HG03095 (cell line): Measurements from ENCODE around the gene CHGA.

Source experiments
- ATAC-seq: cut with Tn5 transposase; IDR thresholded peaks from one replicate; pipeline ENCODE4 v1.9.1; 2021; ENCODE audit warnings: moderate library complexity; ENCODE audit not compliant: unreplicated experiment

The CHGA gene

DNA sequence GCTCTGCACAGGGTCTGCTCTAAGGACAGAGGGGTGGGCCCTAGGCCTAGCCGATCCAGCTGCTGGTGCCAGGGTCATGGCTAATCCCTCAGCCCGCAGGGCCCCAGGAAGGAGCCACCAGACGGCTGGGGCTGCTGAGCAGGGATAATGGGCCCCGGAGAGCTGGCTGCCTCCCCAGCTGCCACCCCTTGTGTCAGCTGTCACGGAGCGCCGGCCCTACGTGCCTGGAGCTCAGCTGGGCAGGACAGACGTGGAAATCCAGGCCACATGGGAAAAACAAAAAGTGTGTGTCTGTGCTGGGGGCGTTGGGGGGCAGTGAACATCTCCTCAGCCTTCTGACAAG, 36.2 kb downstream of the CHGA start:
- no peak for ATAC-seq

DNA sequence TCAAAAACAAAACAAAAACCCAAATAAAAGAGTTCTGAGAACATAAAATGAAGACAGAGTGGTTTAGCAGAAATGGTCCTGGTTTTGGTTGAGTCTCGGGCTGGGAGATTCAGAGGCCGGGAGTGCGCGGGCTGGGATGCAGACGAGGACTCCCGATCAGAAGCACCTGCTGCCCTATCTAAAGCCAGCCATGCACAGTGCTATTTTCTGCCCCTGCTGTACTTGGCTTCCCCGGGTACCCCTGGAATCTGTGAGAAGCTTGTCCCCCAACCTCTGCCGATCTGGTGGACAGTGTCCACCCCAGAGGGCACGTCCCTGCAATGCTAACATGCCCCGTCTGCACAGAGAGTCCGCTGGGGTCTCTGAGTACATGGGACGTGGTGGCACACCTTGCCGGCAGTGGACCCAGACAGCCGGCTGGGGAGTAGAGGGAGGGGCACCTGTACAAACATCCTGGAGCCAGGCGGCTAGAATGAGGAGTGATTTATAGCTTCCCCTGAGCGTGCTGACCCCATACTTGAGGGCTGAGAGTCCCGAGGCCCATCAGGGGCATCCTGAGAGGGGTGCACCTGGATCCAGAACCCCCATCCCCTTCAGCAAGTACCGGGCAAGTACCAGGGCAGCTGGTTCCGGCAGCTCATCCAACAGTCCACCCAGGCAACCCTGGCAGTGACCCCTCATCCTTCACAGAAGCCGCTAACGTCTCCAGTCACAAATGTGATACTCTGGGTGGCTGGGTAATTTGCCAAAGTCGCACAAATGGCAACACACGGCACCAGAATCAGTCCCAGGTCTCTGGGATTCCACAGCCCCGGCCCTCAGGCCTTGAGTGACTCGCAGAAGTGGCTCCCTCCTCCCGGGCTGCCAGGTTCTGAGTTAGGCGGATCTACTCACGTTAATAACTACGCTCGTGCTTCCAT, 37.1 kb downstream of the CHGA start:
- no peak for ATAC-seq

DNA sequence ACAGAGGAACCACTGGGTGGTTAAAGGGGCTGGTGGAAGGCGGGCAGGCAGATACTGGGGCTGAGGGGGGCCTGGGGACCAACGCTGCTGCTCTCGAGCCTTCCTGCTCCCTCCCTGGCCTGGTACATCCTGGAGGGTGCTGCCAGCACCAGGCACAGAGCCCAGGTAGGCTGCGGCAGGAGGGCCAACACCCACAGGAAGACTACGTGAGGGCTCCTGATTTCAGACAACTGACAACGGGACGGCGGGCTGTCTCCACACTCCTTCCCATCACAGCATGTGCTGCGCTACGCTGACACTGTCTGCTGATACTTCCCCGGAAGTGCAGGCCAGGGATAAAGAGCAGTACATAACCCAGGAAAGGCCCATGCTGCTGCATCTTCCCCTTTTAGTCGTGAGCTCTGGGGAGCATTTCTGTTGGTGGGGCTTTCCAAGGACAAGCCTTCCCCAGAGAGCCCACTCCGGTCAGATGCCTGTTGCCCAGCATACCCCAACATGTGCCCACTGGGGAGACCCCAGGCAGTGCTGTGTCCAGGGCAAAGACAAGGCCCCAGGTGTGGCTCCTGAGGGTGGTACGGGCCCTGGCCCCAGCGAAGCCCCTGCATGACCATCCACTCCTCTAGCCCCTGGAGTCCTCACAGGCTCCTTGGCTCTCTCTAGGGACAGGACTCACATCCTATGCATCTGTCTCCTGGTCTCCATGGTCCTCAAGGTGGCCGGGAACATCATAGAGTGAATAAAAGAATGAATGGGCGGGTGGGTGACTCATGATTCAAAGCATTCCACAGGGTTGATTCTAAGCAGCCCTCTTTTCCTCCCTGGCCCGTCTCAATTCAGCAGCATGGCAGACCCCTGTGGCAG, 38.0 kb downstream of the CHGA start:
- ATAC-seq = no peak

DNA sequence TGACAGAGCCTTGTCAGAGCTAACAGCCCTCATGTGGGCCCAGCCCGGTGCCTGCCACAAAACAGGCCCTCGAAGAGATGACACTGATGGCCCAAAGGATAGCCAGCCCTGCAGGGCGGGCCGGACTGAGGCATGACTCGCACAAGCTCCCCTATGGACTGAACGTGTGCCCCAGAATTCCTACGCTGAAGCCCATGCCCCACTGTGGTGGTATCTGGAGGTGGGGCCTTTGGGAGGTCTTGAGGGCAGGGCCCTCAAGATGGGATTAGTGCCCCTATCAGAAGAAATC, 38.6 kb downstream of the CHGA start:
- ATAC-seq = no peak

DNA sequence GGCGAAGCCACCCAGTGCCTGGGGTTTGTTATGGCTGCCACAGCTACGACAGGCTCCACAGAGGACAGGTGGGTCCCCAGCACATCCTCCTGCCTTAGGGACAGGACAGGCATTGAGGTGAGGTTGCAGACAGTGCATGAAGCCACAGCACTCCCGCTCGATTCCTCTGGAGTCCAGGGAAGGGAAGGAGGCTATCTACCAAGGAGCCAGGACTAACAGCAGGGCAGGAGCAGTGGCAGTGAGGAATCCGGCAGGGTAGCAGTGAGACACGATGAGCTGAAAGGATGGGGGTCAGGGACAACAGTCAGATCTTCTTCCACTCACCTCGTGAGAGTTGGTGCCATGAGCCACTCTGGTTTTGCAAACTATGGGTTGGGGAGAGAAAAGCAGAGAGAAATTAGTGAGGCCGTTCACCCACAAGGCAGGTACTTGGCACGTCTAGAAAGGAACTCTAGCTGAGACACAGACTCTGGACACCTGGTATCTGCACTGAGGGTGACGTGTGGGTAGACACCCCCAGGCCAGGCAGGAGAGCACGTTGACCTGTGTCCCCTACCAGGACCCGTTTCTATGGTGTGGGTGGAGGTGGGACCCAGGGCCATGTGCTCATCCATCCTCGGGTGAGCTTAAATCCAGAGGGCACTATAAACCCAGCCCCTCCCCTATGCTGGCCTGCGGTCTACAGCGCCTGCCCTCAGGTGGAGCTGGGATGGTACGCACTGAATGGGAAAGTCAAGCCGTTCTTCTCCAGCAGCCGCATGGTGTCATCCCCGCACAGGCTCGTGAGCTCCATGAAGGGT, 39.3 kb downstream of the CHGA start:
- no peak for ATAC-seq

DNA sequence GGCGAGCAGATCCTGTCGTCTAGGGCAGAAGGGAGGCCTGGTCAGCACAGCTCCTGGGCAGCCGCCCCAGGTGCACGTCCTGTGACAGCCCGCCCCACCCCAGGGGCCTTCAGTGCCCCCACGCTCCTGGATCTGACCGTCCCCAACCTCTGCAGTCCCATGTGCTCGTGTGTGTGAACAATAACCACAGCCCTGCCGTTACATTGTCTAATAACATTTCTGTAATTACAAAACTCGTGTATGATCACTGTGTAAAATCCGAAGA, 39.8 kb downstream of the CHGA start:
- ATAC-seq = no peak

DNA sequence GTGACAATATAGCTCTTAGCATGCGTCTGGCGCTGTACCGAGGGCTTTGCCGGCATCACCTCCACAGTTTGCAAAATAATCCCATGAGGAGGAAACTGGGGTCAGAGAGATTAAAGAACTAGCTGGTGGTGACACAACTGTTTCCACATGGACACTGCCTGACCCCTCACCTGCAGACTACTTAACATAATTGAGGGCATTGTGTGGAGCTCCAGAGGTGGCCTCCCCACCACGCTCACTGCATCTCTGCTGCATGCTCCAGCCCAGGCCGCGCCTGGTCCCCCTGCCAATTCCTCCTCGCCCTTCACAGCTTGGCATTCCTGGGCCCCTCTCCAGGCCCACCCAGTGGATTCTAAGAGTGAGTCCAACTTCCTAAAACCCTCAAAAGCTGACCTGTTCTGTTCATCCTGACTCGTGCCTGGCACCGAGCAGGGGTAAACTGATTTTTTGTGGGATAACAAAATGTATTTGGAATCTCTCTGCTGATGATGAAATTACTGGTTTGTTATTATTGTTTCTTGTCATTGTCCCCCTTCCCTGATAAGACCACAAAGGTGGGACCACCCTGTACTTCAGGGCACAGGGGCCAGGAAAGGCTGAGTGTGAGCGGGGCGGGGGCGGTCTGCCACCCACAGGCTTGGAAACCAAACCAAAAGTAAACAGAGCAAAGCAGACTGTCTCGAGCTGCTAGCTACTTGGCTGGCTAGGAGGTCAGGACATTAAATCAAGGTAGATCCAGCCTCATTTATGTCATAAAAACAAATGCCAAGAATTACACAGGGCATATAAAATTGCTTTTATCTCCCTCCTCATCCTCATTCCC, 40.6 kb downstream of the CHGA start:
- ATAC-seq = no peak

DNA sequence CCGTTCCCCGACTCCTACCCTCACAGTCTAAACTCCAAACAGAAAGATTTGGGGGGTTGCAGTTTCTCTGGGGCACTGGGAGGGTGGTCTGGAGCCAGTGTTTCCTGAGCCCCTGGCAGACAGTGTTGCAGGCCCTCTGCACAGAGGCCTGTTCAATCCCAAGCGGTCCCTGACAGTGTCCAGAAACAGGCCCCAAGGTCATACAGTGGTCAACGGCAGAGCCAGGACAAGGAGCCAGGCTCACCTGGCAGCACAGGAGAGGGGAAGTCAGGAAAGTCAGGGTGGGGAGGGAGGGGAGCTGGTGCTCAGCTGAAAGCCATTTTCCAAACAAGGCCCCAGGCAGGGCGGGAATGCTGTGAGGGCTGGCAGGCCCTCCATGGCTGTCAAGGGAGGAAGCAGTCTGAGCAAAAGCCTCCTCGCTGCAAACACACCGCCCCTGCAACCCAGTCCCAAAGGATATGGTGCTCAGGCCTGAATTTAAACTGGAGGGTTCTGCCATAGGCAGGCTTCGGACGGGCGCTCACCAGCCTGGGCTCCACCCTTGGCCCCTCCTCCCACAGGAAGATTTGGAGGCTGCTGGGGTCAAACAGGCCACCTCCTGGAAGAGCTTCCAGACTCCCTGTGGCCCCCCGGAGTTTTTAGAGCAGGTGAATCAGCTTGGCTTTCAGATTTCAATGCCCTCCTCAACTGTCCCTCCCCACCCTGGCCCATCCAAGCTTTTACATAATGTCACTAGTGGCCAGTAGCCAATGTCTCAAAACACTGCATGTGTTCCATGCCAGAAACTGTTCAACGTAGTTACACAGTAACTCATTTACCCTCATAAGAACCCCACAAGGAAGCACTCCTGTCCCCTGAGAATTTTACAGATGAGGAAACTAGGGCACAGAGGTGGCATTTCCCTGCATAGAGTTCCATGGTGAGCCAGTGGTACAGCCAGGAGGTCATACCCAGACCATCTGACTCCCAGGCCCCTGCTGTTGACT, 41.5 kb downstream of the CHGA start:
- no peak for ATAC-seq

DNA sequence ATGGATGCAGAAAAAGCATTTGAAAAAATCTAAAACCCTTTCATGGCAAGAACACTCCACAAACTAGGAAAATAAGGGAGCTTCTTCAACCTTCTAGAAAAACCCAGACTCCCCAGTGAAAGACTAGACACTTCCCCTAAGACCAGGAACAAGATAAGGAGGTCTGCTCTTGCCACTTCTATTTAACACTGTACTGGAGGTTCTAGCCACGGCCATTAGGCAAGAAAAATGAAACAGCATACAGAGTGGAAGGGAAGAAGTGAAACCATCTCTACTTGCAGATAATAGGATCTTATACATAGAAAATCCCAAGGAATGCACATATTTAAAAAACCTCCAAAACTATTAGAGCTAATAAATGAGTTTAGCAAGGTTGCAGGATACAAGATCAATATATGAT, 42.3 kb downstream of the CHGA start:
- no peak for ATAC-seq

DNA sequence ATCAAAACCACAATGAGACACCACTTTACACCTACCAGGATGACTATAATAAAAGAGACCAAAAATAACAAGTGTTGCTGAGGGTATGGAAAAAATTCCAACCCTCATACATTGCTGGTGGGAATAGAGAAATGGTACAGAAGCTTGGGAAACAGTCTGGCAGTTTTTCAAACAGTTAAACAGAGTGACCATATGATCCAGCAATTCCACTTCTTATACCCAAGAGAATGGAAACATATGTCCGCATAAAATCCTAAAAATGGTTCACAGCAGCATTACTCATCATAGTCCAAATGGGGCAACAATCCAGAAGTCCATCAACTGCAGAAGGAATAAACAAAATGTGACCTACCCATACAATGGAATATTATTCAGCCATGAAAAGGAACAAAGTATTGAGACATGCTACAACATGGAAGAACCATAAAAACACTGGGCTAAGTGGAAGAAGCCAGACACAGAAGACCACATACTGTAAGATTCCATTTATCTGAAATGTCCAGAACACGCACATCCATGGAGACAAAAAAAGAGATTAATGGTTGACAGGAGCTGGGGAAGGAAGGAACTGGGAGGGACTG, 44.5 kb downstream of the CHGA start:
- no peak for ATAC-seq

DNA sequence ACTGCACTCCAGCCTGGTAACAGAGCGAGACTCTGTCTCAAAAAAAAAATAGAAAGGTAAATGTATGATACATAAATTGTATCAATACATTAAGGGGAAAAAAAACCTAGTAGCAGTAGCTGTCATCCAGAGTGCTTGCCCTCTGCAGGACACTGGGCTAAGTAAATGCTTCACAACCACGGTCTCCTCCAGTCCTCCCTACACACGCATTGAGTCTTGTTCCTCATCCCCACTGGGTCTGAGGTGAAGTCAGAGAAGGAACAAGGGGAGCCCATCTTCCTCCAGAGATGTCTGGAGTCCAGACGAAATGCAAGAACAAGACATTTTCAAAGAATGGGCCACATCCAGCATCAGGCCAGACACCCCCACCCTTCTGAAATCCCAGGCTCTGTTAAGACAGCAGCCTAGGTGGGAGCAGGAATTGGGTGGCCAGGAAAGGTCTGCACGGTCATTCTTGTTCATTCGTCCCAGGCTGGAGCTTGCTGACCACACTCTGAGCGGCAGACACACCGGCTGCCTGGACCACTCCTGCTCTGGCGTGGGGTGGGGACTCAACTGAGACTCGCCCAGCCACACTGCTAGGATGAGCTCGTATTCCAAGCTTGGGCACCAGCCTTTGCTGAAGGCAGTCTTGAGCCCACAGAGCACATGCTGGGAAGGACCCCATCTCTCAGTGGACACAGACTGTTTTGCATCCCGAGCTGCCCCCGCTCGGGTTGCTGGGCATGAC, 45.5 kb downstream of the CHGA start:
- ATAC-seq = no peak

DNA sequence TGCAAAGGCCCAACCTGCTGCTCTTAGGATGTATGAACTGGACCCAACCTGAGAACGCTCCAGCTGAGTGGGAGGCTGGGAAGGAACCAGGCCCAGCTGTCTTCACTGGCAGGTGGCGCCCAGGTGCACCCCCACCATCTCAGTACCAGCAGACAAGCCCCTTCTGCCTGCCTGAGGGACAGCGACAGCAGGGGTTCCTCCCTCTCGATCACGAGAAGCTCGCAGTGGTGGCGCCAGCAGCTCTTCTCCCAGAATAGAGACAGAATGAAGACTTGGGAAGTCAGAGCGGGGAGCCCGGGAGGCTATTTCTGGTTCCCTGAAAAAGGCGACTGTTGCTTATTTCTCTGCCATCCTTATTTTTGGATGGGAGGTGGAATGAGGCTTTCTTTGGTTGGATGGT, 46.5 kb downstream of the CHGA start:
- ATAC-seq = no peak

DNA sequence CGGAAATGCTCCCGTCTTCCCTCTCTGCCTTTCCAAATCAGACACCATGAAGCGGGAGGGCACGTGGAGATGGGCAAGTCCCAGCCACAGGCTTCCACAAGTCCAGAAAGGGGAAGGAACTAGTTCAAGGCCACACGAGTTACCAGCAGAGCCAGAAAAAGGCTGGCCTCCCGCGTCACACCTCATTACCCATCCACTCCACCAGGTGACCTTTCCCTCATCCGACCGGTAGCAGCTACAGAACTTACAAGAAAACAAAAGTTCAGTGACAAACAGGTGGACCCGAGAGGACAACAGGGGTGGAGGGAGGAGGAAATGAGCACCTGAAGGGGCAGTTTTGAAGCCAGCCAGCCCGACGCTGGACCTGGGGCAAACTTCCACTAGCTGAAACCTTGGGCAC, 46.9 kb downstream of the CHGA start:
- no peak for ATAC-seq

DNA sequence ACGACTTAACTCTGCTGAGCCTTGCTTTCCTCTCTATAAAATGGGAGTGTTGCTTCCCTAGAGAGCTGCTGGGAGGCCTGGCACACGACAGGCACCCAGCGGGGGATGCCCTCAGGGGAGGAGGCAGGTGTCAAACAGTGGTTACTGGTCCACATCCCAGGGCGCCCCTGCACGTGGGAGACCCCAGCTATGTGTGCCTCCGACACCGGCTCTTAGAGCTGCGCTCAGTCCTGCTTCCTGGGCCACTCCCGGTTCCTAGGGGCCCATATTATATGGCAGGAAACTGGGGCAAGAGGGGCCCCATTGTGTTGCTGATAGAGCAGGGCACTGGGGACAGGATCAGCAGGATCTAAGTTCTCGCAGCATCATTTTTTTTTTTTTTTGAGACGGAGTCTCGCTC, 47.3 kb downstream of the CHGA start:
- no peak for ATAC-seq

DNA sequence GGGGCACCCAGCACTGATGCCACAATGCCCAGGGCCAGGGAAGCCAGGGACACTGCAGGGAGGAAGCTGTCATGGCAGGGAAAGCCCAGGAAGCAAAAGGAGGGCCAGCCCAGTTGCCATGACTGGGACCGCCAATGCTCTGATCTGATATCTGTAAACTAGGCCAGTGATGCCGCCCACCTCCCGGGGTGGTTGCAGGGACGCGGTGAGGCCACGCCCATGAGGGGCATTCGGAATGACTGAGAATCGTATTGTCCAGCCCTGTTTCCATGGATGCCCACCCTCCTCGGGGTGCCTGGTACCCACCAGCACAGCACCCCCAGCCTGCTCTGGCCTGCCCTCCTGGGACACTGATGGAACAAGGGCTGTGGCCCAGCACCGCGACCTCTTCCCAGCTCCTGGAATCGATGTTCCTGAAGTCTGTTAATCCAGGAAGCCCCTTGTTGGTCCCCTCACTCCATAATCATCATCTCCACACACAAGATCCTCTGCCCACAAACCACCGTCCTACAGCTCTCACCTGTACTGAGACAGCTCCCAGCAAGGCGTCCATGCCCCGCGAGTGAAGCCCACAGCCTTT, 48.7 kb downstream of the CHGA start:
- no peak for ATAC-seq

DNA sequence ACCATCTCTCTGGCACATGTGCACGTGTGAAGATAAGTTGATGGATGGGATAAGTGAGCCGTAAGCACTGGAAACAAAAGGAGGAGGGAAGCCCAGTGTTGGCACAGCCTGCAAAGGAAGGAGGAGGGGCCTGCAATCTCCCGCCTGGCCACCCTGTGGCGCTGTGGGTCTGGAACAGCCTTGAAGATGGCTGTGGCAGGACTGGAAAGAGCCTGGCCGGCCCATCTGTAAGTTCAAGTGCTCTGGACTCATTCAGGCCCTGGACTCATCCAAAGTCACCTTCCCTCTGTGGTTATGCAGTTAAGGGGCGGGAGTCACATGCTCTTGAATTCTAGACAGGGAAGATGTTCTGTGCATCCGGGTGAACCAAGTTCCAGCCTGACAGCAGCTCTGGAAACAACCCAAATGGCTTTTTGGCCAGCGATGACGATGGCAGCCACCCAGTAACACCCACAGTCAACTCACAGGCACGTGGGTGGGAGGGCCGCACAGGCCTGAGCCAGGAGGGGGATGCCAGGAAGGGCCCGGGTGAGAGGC, 50.4 kb downstream of the CHGA start:
- no peak for ATAC-seq

DNA sequence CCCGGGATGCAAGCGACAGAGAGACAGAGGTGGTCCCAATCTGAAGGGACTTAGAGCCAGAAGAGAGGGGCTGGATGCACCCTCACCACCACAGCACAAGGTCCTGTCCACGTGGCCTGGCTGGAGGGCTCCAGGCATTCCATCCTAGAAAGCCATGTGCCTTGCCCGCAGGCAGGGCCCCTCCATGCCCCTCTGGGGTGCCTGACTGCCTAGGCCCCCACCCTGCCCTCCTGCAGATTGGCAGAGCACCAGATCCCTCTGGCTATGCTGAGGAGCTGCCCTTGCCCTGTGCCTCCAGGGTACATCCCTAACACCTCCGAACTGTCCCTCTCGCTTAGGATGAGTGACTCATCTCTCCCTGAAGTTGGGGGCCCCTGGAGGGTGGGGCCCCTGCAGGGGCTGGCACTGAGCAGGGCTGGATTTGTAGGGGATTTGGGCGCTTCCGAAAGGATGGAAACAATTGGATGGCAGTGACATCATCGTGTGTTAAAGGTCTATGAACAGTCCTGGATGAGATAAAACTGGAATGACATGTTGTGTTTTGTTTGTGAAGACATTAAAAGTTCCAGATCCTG, 50.9 kb downstream of the CHGA start:
- ATAC-seq = no peak
